OCI-LY1 (cell line): ENCODE data around the gene AGTRAP.

Source experiments
- H2AFZ ChIP-seq: fragments of 200-600 bp; sonication (generic), shearing (Covaris generic); 2 replicates; pipeline ENCODE4 v1.6.0; 2014; ENCODE audit warnings: antibody characterized with exemption, mild to moderate bottlenecking, low read length
- H3F3A ChIP-seq: fragments of 200-600 bp; sonication (generic), shearing (Covaris generic); 2 replicates; pipeline ENCODE4 v1.6.0; 2014; ENCODE audit warnings: mild to moderate bottlenecking, antibody characterized with exemption, low read length, moderate library complexity; ENCODE audit not compliant: insufficient read depth
- H3K27ac ChIP-seq: fragments of 200-600 bp; sonication (generic); 2 replicates; pipeline ENCODE4 v1.5.1; 2014; ENCODE audit warnings: low read length, mixed run types, mild to moderate bottlenecking, low read depth; ENCODE audit not compliant: poor library complexity, severe bottlenecking
- H3K27me3 ChIP-seq: fragments of 200-600 bp; sonication (generic); 2 replicates; pipeline ENCODE4 v1.6.0; 2014; ENCODE audit warnings: antibody characterized with exemption, mild to moderate bottlenecking, low read length, moderate library complexity; ENCODE audit not compliant: insufficient read depth
- H3K36me3 ChIP-seq: fragments of 200-600 bp; sonication (generic); 2 replicates; pipeline ENCODE4 v1.6.1; 2014; ENCODE audit warnings: mild to moderate bottlenecking, antibody characterized with exemption, low read length, moderate library complexity, mixed read lengths; ENCODE audit not compliant: insufficient read depth
- H3K4me1 ChIP-seq: fragments of 200-600 bp; sonication (generic); 2 replicates; pipeline ENCODE4 v1.5.1; 2014; ENCODE audit warnings: mild to moderate bottlenecking, low read length, moderate library complexity; ENCODE audit not compliant: insufficient read depth, severe bottlenecking
- H3K4me2 ChIP-seq: fragments of 200-600 bp; sonication (generic), shearing (Covaris generic); 2 replicates; pipeline ENCODE4 v1.6.1; 2014; ENCODE audit warnings: low read length
- H3K4me3 ChIP-seq: fragments of 200-600 bp; sonication (generic); 2 replicates; pipeline ENCODE4 v1.5.1; 2014; ENCODE audit warnings: low read length, low read depth, mild to moderate bottlenecking, mixed read lengths; ENCODE audit not compliant: poor library complexity, severe bottlenecking
- H3K79me2 ChIP-seq: fragments of 200-600 bp; shearing (Covaris generic); 2 replicates; pipeline ENCODE4 v1.6.1; 2016; ENCODE audit warnings: mixed run types, low read length, mixed read lengths; ENCODE audit not compliant: insufficient read depth
- H3K9ac ChIP-seq: fragments of 200-600 bp; sonication (generic), shearing (Covaris generic); 2 replicates; pipeline ENCODE4 v1.6.1; 2014; ENCODE audit warnings: mild to moderate bottlenecking, low read length, mixed read lengths
- H3K9me2 ChIP-seq: fragments of 200-600 bp; sonication (generic), shearing (Covaris generic); 2 replicates; pipeline ENCODE4 v1.6.1; 2014; ENCODE audit warnings: low read depth, mild to moderate bottlenecking, low read length, mixed read lengths
- H3K9me3 ChIP-seq: fragments of 200-600 bp; shearing (Covaris generic); 2 replicates; pipeline ENCODE4 v1.6.1; 2014; ENCODE audit warnings: low read length, mixed read lengths
- H4K20me1 ChIP-seq: fragments of 200-600 bp; sonication (generic), shearing (Covaris generic); 2 replicates; pipeline ENCODE4 v1.6.0; 2016; ENCODE audit warnings: mild to moderate bottlenecking, low read length; ENCODE audit not compliant: insufficient read depth
- CTCF ChIP-seq: fragments of 200-600 bp; sonication (generic), shearing (Covaris generic); IDR thresholded peaks from 2 replicates; pipeline ENCODE4 v1.5.1; 2017; ENCODE audit warnings: mild to moderate bottlenecking, antibody characterized with exemption, low read length, moderate library complexity, mixed read lengths
- EZH2 ChIP-seq: fragments of 200-600 bp; sonication (generic), shearing (Covaris generic); IDR thresholded peaks from 2 replicates; pipeline ENCODE4 v1.8.0; 2017; ENCODE audit warnings: borderline replicate concordance, mixed run types, mild to moderate bottlenecking, antibody characterized with exemption, low read length, moderate library complexity, mixed read lengths

AGTRAP gene

GRCh38 chr1:11795238-11795890 is 59.4 kb downstream of the AGTRAP start:
- TF ChIP-seq CTCF (no peak), EZH2 (no peak)
- no peak overlapping the region for H3K4me3 ChIP-seq
- no peak overlapping the region for H3K9ac ChIP-seq
- peaks cover 57% of the 10 kb centered on the region for H3K36me3 ChIP-seq
- H3K4me2 ChIP-seq = no peak overlapping the region
- H4K20me1 ChIP-seq = no peaks in the 10 kb centered on the region
- H3K27ac ChIP-seq = no peak overlapping the region
- no peaks in the 10 kb centered on the region for H3K79me2 ChIP-seq
- no peaks in the 10 kb centered on the region for H3F3A ChIP-seq
- no peak overlapping the region for H2AFZ ChIP-seq
- H3K27me3 ChIP-seq = no peaks in the 10 kb centered on the region
- no peaks in the 10 kb centered on the region for H3K9me2 ChIP-seq
- H3K9me3 ChIP-seq = no peaks in the 10 kb centered on the region
- H3K4me1 ChIP-seq = no peaks in the 10 kb centered on the region

GRCh38 chr1:11796036-11796828 is 60.3 kb downstream of the AGTRAP start:
- TF ChIP-seq CTCF = no peak
- no peak for TF ChIP-seq EZH2
- Histone ChIP-seq H3K79me2 (no peaks in the 10 kb centered on the region), H3F3A (no peaks in the 10 kb centered on the region), H3K9me3 (no peaks in the 10 kb centered on the region), H3K9me2 (no peaks in the 10 kb centered on the region), H3K4me2 (no peak overlapping the region), H3K4me3 (no peak overlapping the region), H3K27me3 (no peaks in the 10 kb centered on the region), H4K20me1 (no peaks in the 10 kb centered on the region), H3K4me1 (no peaks in the 10 kb centered on the region), H3K9ac (no peak overlapping the region), H2AFZ (no peak overlapping the region), H3K36me3 (peaks cover 62% of the 10 kb centered on the region), H3K27ac (no peak overlapping the region)

- peaks cover 61% of the 10 kb centered on the region for H3K36me3 ChIP-seq
Measured at GRCh38 chr1:11797525-11798216, 61.7 kb downstream of the AGTRAP start.

More at GRCh38 chr1:11797525-11798216, 61.7 kb downstream of the AGTRAP start:
- Histone ChIP-seq H3K4me1 (peaks cover 9% of the 10 kb centered on the region), H3K27me3 (no peaks in the 10 kb centered on the region), H2AFZ (no peak overlapping the region), H3K4me2 (no peak overlapping the region), H3K9ac (no peak overlapping the region), H3K9me3 (no peaks in the 10 kb centered on the region), H3K4me3 (no peak overlapping the region), H3K79me2 (no peaks in the 10 kb centered on the region), H4K20me1 (no peaks in the 10 kb centered on the region), H3K9me2 (no peaks in the 10 kb centered on the region), H3F3A (no peaks in the 10 kb centered on the region), H3K27ac (no peak overlapping the region)
- TF ChIP-seq CTCF = no peak
- no peak for TF ChIP-seq EZH2
